PC-9 (cell line): ENCODE data around the gene TKTL2. TPM values are rescaled to one million over a fixed set of nuclear protein-coding genes. Genes with fewer than 3 reads are reported as not detected.

Source experiments
- Bru-seq: library from RNA; stranded (reverse); fragments of 400-500 nt; gene quantifications from one replicate; lab custom pipeline; 2021; lab: Mats Ljungman, UMichigan
- BruChase-seq, 2 experiments: library from RNA; stranded (reverse); fragments of 400-500 nt; gene quantifications; one replicate each; lab custom pipeline; 2021; lab: Mats Ljungman, UMichigan
- BruUV-seq: library from RNA; stranded (reverse); fragments of 400-500 nt; replicated peaks from 2 replicates; lab custom pipeline; 2021; lab: Mats Ljungman, UMichigan
- CTCF ChIA-PET: fragments of 300-600 bp; sonication (Branson Sonifier 250); formaldehyde crosslinking; loops from one replicate; lab custom pipeline; 2022; ENCODE audit warnings: antibody characterized with exemption; lab: Charles Lee
- POLR2A ChIA-PET: fragments of 300-600 bp; sonication (Branson Sonifier 250); formaldehyde crosslinking; loops from one replicate; lab custom pipeline; 2022; ENCODE audit warnings: antibody characterized with exemption; ENCODE audit not compliant: unreplicated experiment; lab: Charles Lee
- DNase-seq, 2 experiments: peaks; one replicate each; pipeline versions ENCODE4 v3.0.0 to v3.0.0-alpha.2; 2015 to 2022; ENCODE audit warnings: mixed read lengths in 1 of 2
- H2AFZ ChIP-seq: fragments of 200-600 bp; sonication (generic); 2 replicates; pipeline ENCODE4 v1.8.1; 2017; ENCODE audit warnings: antibody characterized with exemption
- H3F3A ChIP-seq: fragments of 200-600 bp; sonication (generic); 2 replicates; pipeline ENCODE4 v1.8.1; 2017; ENCODE audit warnings: antibody characterized with exemption, mild to moderate bottlenecking, low read depth; ENCODE audit not compliant: insufficient read depth
- H3K27ac ChIP-seq: fragments of 200-600 bp; sonication (generic); 2 replicates; pipeline ENCODE4 v1.6.1; 2016; ENCODE audit warnings: mixed run types
- H3K27me3 ChIP-seq: fragments of 200-600 bp; sonication (generic); 2 replicates; pipeline ENCODE4 v1.6.1; 2016; ENCODE audit warnings: low read depth, mixed run types; ENCODE audit not compliant: insufficient read depth
- H3K36me3 ChIP-seq: fragments of 200-600 bp; sonication (generic); 2 replicates; pipeline ENCODE4 v1.6.1; 2016; ENCODE audit warnings: low read depth, mixed run types
- H3K4me1 ChIP-seq: fragments of 200-600 bp; sonication (generic); replicated peaks from 2 replicates; pipeline ENCODE4 v1.6.1; 2016; ENCODE audit warnings: mixed run types; ENCODE audit not compliant: insufficient read depth
- H3K4me2 ChIP-seq: fragments of 200-600 bp; sonication (generic); 2 replicates; pipeline ENCODE4 v1.6.1; 2017; ENCODE audit warnings: mixed run types
- H3K4me3 ChIP-seq: fragments of 200-600 bp; sonication (generic); 2 replicates; pipeline ENCODE4 v1.6.1; 2016; ENCODE audit warnings: mixed run types
- H3K79me2 ChIP-seq: fragments of 200-600 bp; sonication (generic); 2 replicates; pipeline ENCODE4 v1.6.1; 2017; ENCODE audit warnings: low read depth, mixed run types
- H3K9me2 ChIP-seq: fragments of 200-600 bp; sonication (generic); 2 replicates; pipeline ENCODE4 v1.8.1; 2017; ENCODE audit warnings: mild to moderate bottlenecking; ENCODE audit not compliant: insufficient read depth
- H3K9me3 ChIP-seq: fragments of 200-600 bp; sonication (generic); 2 replicates; pipeline ENCODE4 v1.8.1; 2016; ENCODE audit warnings: low read depth; ENCODE audit not compliant: insufficient read depth
- H4K20me1 ChIP-seq: fragments of 200-600 bp; sonication (generic); 2 replicates; pipeline ENCODE4 v1.8.1; 2017; ENCODE audit not compliant: insufficient read depth
- EZH2 ChIP-seq: fragments of 200-600 bp; sonication (generic); IDR thresholded peaks from 2 replicates; pipeline ENCODE4 v1.8.0; 2017; ENCODE audit warnings: antibody characterized with exemption, low read depth
- intact Hi-C: fragments of 100-400 bp; cut with micrococcal nuclease; formaldehyde crosslinking; loops from one replicate; pipeline ENCODE4 v1.10.0; 2022; ENCODE audit not compliant: unreplicated experiment
- long read RNA-seq: library from polyadenylated mRNA; stranded (forward); transcript quantifications from one replicate; pipeline ENCODE4 v2.0.0, GENCODE V29; 2022
- total RNA-seq: library from RNA; stranded (reverse); gene quantifications from 2 replicates; pipeline ENCODE4 v1.2.3, GENCODE V29; 2021
- TF ChIP-seq, protein P1 (sequence below): fragments of 200-600 bp; sonication (generic); conservative IDR thresholded peaks from 2 replicates; pipeline ENCODE4 v1.6.1; 2017; ENCODE audit warnings: mixed run types, antibody characterized with exemption, mild to moderate bottlenecking, moderate library complexity

The TKTL2 gene, protein sequence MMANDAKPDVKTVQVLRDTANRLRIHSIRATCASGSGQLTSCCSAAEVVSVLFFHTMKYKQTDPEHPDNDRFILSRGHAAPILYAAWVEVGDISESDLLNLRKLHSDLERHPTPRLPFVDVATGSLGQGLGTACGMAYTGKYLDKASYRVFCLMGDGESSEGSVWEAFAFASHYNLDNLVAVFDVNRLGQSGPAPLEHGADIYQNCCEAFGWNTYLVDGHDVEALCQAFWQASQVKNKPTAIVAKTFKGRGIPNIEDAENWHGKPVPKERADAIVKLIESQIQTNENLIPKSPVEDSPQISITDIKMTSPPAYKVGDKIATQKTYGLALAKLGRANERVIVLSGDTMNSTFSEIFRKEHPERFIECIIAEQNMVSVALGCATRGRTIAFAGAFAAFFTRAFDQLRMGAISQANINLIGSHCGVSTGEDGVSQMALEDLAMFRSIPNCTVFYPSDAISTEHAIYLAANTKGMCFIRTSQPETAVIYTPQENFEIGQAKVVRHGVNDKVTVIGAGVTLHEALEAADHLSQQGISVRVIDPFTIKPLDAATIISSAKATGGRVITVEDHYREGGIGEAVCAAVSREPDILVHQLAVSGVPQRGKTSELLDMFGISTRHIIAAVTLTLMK
- total RNA-seq (not detected in 2 replicates), Bru-seq, nascent RNA (percentile 13 among the genes with signal in this experiment), BruChase-seq, experiment 1, labeled RNA remaining after a 2-hour chase (percentile 27 among the genes with signal in this experiment), BruChase-seq, experiment 2, labeled RNA remaining after a 6-hour chase (percentile 29 among the genes with signal in this experiment)
- long read RNA-seq, result 0 reads

- ChIA-PET POLR2A (no interaction called here), CTCF (no interaction called here)
- TF ChIP-seq, protein P1, sequence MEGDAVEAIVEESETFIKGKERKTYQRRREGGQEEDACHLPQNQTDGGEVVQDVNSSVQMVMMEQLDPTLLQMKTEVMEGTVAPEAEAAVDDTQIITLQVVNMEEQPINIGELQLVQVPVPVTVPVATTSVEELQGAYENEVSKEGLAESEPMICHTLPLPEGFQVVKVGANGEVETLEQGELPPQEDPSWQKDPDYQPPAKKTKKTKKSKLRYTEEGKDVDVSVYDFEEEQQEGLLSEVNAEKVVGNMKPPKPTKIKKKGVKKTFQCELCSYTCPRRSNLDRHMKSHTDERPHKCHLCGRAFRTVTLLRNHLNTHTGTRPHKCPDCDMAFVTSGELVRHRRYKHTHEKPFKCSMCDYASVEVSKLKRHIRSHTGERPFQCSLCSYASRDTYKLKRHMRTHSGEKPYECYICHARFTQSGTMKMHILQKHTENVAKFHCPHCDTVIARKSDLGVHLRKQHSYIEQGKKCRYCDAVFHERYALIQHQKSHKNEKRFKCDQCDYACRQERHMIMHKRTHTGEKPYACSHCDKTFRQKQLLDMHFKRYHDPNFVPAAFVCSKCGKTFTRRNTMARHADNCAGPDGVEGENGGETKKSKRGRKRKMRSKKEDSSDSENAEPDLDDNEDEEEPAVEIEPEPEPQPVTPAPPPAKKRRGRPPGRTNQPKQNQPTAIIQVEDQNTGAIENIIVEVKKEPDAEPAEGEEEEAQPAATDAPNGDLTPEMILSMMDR, result no peak
- TF ChIP-seq EZH2, result no peak
- Histone ChIP-seq H3K9me3 (no peaks in the 10 kb centered on the region), H2AFZ (no peak within 1 kb of the TSS), H3K36me3 (no peaks in the 10 kb centered on the region), H3F3A (no peaks in the 10 kb centered on the region), H4K20me1 (no peaks in the 10 kb centered on the region), H3K27ac (no peak within 1 kb of the TSS), H3K4me1 (no peaks in the 10 kb centered on the region), H3K27me3 (no peaks in the 10 kb centered on the region), H3K9me2 (no peaks in the 10 kb centered on the region), H3K4me3 (no peak within 1 kb of the TSS), H3K4me2 (no peak within 1 kb of the TSS), H3K79me2 (no peaks in the 10 kb centered on the region)
- DNase-seq, result no peak
- intact Hi-C loops, result no loop called here
- BruUV-seq, result no TSS peak
Measured at GRCh38 chr4:163473576-163473975, at the start of gene TKTL2. TSS of gene TKTL2 (minus strand) at chr4:163473754. CDS start at chr4:163473734, 20 bp downstream.

- ChIA-PET CTCF (no interaction called here), POLR2A (no interaction called here)
- intact Hi-C loops, result no loop called here
- peaks cover 4% of the 10 kb centered on the region; the same call in 1 of the 2 replicates for H3K79me2 ChIP-seq
- H3F3A ChIP-seq, result no peaks in the 10 kb centered on the region
- no peak overlapping the region for H3K4me3 ChIP-seq
- H3K9me3 ChIP-seq, result no peaks in the 10 kb centered on the region
- no peak for DNase-seq
- no peak overlapping the region for H2AFZ ChIP-seq
- H3K4me1 ChIP-seq, result no peaks in the 10 kb centered on the region
- H3K27ac ChIP-seq, result no peak overlapping the region
- no peaks in the 10 kb centered on the region for H3K9me2 ChIP-seq
- H4K20me1 ChIP-seq, result no peaks in the 10 kb centered on the region; the same call in 1 of the 2 replicates
- no TSS peak for BruUV-seq
- H3K4me2 ChIP-seq, result no peak overlapping the region
- H3K36me3 ChIP-seq, result 0 out of 2 replicates have a peak, but pooled peaks cover 9% of the 10 kb centered on the region
- H3K27me3 ChIP-seq, result no peaks in the 10 kb centered on the region
- TF ChIP-seq, protein P1, result no peak
- TF ChIP-seq EZH2, result no peak
Measured at GRCh38 chr4:163515198-163515597, 41.6 kb upstream of the TKTL2 start.

- H2AFZ ChIP-seq, result no peak overlapping the region
Measured at GRCh38 chr4:163505374-163505773, 31.8 kb upstream of the TKTL2 start.

More at GRCh38 chr4:163505374-163505773, 31.8 kb upstream of the TKTL2 start:
- Histone ChIP-seq H3K9me3 (no peaks in the 10 kb centered on the region), H3K27me3 (no peaks in the 10 kb centered on the region), H3K36me3 (0 out of 2 replicates have a peak, but pooled peaks cover 2% of the 10 kb centered on the region), H3K4me1 (no peaks in the 10 kb centered on the region), H3F3A (no peaks in the 10 kb centered on the region), H3K9me2 (no peaks in the 10 kb centered on the region), H3K79me2 (peaks cover 63% of the 10 kb centered on the region), H3K4me3 (no peak overlapping the region), H3K4me2 (no peak overlapping the region), H4K20me1 (peaks cover 25% of the 10 kb centered on the region), H3K27ac (no peak overlapping the region)
- CTCF ChIA-PET, result no interaction called here
- BruUV-seq, result no TSS peak
- POLR2A ChIA-PET, result no interaction called here
- TF ChIP-seq, protein P1, result no peak
- no peak for TF ChIP-seq EZH2
- DNase-seq, result no peak
- intact Hi-C loops, result no loop called here
